Measurements from ENCODE around the gene GFER.

GRCh38 chr16:1990101-1990350, 6.0 kb downstream of the GFER start:
- TF ChIP-seq CTCF (conservative IDR thresholded peaks at IDR 0.05; ENCODE audit: low read depth, low read length), result no peak
- TF ChIP-seq EZH2 (IDR thresholded peaks at IDR 0.05; ENCODE audit: borderline replicate concordance, low read depth, low read length, poor library complexity, severe bottlenecking), result no peak
